ENCODE data around the gene COL20A1.
"Not testable (repeated sequence)": the region's sequence is repeated elsewhere in the genome, so short reads cannot be mapped to it uniquely, and the experiment has no call there.

COL20A1 gene

GRCh38 chr20:63336232-63336752 is 43.3 kb downstream of the COL20A1 start:
- no peak for DNase-seq

- no peak for DNase-seq
Measured at GRCh38 chr20:63337786-63338420, 44.9 kb downstream of the COL20A1 start.

- not testable (repeated sequence) for DNase-seq
Measured at GRCh38 chr20:63339154-63340094, 46.4 kb downstream of the COL20A1 start.

- DNase-seq, result not testable (repeated sequence)
Measured at GRCh38 chr20:63340158-63340688, 47.2 kb downstream of the COL20A1 start.

DNA sequence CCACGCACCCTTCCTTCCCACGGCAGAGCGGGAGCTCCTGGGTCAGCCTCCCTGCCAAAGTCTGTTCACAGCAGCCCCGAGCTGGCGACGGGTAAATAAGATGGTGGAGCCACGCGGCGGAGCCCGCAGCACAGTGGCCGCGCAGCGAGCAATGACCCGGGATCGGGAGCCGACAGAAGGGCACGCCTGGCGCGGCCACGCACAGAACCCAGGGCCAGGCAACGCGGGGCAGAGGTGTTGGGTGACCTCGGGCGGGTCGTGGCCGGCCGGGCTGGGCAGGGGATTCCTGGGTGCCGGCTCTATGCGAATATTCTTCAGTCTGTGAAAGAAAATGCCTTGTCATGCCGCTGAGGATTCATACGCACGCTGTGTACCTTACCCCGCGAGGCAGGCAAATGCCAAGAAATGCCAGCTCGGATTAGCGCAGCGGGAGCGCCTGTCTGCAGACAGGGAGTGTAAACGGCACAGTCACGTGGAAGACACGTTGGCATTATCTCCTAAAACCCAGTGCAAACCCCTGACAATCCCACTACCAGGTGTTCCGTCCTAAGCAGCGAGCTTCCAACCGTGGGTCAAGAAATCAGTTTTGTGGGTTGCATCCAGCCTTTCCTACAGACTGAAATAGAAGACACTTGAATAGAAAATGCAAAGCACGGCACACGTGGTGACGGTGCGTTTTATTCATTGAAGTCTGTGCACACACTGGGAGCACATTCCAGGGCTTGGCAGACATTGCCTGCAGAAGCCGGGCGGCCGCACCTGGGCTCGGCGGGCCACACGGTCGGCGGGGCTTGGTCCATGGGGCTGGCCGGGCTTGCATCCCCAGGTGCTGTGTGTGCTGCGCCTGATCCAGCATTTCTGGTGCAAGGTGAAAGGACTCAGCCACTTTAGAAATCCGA is 49.8 kb downstream of the COL20A1 start:
- DNase-seq, result no peak

- no peak for DNase-seq
Measured at GRCh38 chr20:63343460-63344445, 50.8 kb downstream of the COL20A1 start.

- no peak for DNase-seq
Measured at GRCh38 chr20:63344616-63345327, 51.8 kb downstream of the COL20A1 start.

DNA sequence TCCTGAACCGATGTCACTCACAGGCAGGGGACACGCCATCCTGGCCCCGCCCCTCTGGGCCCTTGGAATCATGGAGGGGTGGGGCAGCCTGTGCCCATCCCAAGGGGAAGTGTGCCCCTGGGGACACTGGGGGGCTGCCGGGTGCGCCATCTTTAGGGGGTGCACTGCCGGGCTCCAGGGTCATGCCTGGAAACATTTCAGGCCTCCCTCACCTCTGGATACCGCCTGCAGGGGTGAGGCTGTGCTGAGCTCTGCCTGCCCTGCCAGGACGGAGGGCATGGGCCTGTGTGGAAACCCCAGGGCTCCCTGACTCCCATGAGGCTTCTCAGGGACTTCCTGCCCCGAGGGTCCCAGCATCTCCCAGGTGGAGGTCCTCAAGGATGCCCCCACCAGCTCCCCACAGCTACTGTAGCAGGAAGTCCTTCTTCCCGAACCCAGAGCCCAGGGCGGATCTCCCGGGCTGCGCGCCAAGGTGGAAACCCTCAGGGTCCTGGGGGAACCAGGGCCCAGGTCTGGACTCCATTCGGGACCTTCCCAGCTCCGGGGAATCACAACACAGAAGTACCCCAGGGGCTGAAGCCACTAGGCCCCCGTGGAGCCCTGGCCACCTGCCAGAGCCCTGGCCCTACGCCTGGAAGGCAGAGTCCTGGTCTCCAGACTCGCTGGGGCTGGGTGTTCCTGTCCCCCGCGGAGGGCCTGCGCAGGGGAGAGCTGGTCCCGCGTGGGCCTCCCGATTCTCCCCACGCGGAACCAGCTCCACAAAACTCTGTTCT is 52.5 kb downstream of the COL20A1 start:
- no peak for DNase-seq

DNA sequence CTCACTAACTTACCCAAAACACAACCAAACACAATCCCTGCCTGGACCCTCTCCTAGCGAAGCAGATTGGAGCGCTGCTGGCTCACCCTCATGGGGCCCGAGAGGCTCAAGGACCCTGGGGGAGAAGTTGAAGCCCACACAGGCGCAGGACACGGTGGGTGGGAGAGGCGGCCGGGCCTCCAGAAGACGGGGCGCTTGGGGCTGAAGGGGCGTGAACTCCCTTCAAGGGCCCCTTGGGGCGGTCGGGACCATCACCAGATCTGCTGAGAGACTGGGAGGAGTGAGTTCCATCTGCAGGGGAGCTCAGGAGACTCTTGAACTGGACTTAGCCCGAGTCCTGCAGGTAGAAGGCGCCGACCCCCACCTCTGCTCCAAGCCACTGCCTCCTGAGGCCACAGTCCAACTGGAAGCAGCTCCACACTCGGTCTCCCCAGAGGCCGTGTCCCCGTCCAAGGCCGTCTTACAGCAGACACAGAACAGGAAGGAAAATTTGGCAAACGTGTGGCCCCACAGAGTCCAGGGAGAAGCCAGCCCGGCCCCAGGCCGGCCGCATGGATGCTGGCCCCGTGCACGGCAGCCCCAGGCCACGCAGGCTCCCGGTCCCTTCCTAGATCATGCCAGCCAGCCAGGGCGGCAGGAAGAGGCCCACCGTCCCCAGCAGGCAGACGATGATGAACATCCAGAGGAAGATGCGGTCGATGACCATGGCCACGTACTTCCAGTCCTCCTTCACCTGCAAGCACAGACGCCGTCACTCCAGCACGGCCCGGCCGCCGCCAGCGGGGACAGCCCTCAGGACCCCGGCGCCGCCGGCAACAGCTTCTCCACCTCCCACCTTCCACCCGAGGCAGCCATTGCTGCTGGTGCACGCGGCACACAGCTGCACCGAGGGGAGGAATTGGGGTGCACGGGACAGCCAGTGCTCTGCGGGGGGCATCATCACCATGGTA is 53.4 kb downstream of the COL20A1 start:
- no peak for DNase-seq

GRCh38 chr20:63347081-63347741 is 54.2 kb downstream of the COL20A1 start:
- no peak for DNase-seq

- no peak for DNase-seq
Measured at GRCh38 chr20:63347950-63348827, 55.2 kb downstream of the COL20A1 start.

DNA sequence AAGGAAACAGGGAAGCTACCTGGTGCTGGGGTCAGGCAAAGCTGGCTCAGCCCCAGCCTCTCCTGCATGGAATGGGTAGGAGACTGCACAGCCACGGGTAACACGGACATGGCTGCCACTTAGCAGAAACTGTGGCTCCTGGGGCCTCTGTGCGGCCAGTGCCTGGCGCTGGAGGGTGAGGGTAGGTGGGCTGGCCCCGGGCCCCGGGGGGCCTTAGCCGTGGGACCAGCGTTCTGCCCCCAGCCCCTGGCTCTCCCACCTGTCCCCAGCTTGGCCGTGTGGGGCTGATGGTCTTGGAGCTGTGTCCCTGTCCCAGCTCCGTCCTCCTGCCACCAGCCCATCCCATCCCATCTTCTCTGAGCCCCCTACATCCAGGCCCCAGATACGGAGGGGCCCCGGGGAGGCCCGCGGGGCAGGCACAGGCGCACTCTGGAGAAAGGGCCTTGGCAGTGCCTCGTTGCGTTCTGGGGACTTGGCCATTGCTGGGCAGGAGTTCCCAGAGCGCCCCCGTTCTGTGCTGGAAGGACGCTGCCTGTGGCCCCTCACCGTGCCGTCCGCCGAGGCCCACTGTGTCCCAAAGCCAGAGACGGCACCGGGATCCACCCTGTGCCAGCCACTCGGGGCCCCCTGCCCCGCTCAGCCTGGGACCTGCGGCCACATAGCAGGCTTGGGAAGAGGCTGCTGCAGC is 56.0 kb downstream of the COL20A1 start:
- DNase-seq, result no peak

GRCh38 chr20:63349516-63349895 is 56.5 kb downstream of the COL20A1 start:
- DNase-seq, result no peak

DNA sequence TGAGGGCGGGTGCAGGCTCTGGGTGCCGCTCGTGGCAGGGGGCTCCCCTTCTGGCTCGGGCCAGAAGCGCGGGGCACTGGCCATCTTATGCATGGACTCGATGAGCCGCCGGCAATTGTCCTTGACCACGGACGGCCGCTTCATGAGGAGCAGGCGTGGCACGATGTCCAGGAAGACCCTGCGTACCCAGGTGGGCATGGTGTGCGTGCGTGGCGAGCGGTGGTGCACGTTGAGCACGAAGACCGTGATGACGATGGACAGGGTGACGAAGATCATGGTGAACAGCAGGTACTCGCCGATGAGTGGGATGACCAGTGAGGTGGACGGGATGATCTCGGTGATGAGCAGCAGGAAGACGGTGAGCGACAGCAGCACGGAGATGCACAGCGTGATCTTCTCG is 57.2 kb downstream of the COL20A1 start:
- DNase-seq, result no peak

- no peak for DNase-seq
Measured at GRCh38 chr20:63350597-63351325, 57.8 kb downstream of the COL20A1 start.

DNA sequence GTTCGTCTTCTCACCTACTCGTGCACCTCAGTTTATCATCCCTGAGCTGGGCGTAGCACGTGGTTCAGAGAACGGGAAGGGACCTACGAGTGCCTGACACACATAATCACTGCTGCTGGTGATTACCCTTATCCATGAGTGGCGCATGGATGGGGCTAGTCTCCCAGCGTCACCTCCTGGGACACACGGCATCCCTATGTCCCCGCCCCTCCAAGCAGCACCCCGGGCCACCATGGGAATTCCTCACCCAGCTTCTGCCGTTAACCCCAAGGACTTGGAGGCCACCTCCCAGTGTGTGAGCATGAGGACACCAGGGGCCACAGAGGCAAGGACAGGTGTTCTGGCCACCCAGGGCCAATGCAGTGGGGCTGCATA is 58.3 kb downstream of the COL20A1 start:
- DNase-seq, result no peak
